ENCODE data around the gene ARHGAP10.

ARHGAP10 gene

DNA sequence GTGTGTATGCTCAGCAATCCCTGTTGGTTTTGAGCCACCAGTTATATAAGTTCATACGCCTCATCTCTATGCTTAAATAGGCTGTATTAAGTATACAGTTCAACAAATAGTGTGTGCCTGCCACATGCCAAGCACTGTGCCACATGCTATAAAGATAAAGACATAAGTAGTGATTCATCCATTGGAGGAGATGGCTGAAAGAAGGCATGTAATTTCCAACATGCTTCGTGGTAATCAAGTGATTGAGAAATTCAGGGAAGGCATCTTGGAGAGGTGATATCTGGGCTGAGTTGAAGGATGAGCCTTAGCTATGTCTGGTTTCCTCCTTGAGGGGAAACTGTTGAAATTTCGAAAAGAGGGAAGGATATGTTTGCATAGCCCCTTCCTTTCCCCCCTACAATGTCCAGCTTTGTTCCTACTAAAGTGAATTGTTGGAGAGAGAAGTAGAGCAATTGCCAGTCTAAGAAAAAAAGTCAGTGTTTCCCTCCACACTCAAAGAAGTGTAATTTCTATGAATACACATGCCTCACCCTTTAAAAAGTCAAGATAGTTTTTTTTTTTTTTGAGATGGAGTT, 96.5 kb downstream of the ARHGAP10 start:
- Histone ChIP-seq H3K4me1 (ENCODE audit: low read depth, poor library complexity, severe bottlenecking) (no peaks in the 10 kb centered on the region), H4K20me1 (ENCODE audit: insufficient read depth) (no peaks in the 10 kb centered on the region), H3K27ac (no peak overlapping the region), H3K27me3 (ENCODE audit: insufficient read depth, low read depth) (no peaks in the 10 kb centered on the region), H3K9ac (no peak overlapping the region), H3K4me3 (IDR thresholded peaks at IDR 0.05; ENCODE audit: insufficient read depth, low read depth, low read length) (no peak overlapping the region), H3K36me3 (ENCODE audit: insufficient read depth) (no peaks in the 10 kb centered on the region; the same call in 1 of the 2 replicates), H2AFZ (ENCODE audit: low read depth) (no peak overlapping the region), H3K79me2 (ENCODE audit: insufficient read depth, low read depth) (no peaks in the 10 kb centered on the region; the same call in 1 of the 2 replicates), H3K4me2 (no peak overlapping the region)
- TF ChIP-seq, protein P1, sequence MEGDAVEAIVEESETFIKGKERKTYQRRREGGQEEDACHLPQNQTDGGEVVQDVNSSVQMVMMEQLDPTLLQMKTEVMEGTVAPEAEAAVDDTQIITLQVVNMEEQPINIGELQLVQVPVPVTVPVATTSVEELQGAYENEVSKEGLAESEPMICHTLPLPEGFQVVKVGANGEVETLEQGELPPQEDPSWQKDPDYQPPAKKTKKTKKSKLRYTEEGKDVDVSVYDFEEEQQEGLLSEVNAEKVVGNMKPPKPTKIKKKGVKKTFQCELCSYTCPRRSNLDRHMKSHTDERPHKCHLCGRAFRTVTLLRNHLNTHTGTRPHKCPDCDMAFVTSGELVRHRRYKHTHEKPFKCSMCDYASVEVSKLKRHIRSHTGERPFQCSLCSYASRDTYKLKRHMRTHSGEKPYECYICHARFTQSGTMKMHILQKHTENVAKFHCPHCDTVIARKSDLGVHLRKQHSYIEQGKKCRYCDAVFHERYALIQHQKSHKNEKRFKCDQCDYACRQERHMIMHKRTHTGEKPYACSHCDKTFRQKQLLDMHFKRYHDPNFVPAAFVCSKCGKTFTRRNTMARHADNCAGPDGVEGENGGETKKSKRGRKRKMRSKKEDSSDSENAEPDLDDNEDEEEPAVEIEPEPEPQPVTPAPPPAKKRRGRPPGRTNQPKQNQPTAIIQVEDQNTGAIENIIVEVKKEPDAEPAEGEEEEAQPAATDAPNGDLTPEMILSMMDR (conservative IDR thresholded peaks at IDR 0.05; ENCODE audit: low read depth, low read length): no peak

DNA sequence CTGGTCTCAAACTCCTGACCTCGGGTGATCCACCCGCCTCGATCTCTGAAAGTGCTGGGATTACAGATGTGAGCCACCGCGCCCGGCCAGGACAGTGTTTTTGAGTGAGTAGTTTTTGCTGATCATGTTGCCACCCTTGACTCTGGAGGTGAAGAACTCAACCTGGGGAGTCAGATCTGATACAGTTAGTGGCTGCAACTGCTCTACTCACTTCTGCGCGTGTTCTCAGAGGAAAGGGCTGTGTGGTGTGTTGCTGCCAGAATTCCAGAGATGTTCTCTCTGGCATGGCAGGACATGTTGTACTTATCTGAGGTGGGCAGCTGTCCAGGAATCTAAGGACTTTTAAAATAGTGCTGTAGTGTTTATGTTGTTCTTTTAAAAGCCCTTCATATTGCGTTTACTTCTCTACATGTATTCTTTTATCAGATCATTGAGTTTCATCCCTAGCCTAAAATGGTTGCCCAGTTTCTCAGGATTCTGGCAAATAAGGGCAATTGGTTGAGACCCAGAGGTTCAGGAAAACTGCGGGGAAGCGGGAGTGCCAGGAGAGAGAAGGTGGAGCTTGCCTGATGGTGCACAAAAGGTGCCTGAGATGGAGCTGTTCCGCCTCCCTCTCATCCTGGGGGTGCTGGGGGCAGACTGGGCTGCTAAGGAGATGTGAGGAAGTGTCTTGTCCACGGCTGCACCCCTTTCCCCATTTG, 97.7 kb downstream of the ARHGAP10 start:
- Histone ChIP-seq H3K36me3 (ENCODE audit: insufficient read depth) (no peaks in the 10 kb centered on the region), H3K4me1 (ENCODE audit: low read depth, poor library complexity, severe bottlenecking) (no peaks in the 10 kb centered on the region), H4K20me1 (ENCODE audit: insufficient read depth) (no peaks in the 10 kb centered on the region), H3K9ac (no peak overlapping the region), H3K79me2 (ENCODE audit: insufficient read depth, low read depth) (no peaks in the 10 kb centered on the region; the same call in 1 of the 2 replicates), H3K27ac (no peak overlapping the region), H3K4me2 (no peak overlapping the region), H3K27me3 (ENCODE audit: insufficient read depth, low read depth) (no peaks in the 10 kb centered on the region), H3K4me3 (IDR thresholded peaks at IDR 0.05; ENCODE audit: insufficient read depth, low read depth, low read length) (no peak overlapping the region), H2AFZ (ENCODE audit: low read depth) (no peak overlapping the region)
- TF ChIP-seq, protein P1 (conservative IDR thresholded peaks at IDR 0.05; ENCODE audit: low read depth, low read length): no peak

DNA sequence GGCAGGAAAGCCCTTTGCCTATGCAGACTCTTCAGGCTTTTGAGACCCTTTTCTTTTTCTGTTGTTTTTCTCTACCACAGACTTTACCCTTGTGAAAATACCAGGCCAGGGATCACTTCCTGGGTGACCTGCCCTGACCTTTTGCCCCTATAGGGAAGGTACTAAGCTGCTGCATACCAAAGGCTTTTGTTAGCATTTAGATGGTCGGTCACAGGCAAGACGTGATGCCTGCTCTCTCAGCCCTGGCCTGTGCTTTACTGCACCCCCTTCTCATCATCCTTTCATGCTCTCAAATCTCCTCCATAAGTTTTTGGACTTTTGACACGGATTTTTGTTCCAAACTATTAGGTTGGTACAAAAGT, 98.2 kb downstream of the ARHGAP10 start:
- Histone ChIP-seq H3K27me3 (ENCODE audit: insufficient read depth, low read depth) (no peaks in the 10 kb centered on the region), H3K9ac (no peak overlapping the region), H3K36me3 (ENCODE audit: insufficient read depth) (no peaks in the 10 kb centered on the region), H3K27ac (no peak overlapping the region), H3K79me2 (ENCODE audit: insufficient read depth, low read depth) (no peaks in the 10 kb centered on the region; the same call in 1 of the 2 replicates), H3K4me3 (IDR thresholded peaks at IDR 0.05; ENCODE audit: insufficient read depth, low read depth, low read length) (no peak overlapping the region), H3K4me1 (ENCODE audit: low read depth, poor library complexity, severe bottlenecking) (no peaks in the 10 kb centered on the region), H2AFZ (ENCODE audit: low read depth) (no peak overlapping the region), H3K4me2 (no peak overlapping the region), H4K20me1 (ENCODE audit: insufficient read depth) (no peaks in the 10 kb centered on the region)
- TF ChIP-seq, protein P1 (conservative IDR thresholded peaks at IDR 0.05; ENCODE audit: low read depth, low read length): no peak

DNA sequence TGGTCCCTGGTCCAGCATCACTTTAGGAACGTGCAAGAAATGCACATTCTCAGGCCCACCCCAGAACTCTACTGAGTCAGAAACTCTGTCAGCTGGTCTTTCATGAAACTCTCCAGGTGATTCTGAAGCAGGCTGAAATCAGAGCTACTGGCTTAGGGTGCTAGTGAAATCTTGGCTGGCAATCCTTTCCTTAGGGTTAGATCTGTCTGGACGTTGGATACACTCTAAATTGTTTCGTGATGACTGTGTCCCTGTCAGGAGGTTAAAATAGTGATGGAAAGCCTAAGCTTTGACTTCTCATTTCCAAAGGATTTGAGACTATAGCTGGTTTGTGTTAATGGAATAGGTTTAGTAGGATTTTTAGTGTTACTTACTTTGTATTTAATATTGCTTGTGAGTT, 99.1 kb downstream of the ARHGAP10 start:
- Histone ChIP-seq H3K79me2 (ENCODE audit: insufficient read depth, low read depth) (no peaks in the 10 kb centered on the region; the same call in 1 of the 2 replicates), H3K27me3 (ENCODE audit: insufficient read depth, low read depth) (no peaks in the 10 kb centered on the region), H4K20me1 (ENCODE audit: insufficient read depth) (no peaks in the 10 kb centered on the region), H3K36me3 (ENCODE audit: insufficient read depth) (no peaks in the 10 kb centered on the region), H3K4me1 (ENCODE audit: low read depth, poor library complexity, severe bottlenecking) (no peaks in the 10 kb centered on the region), H3K27ac (no peak overlapping the region), H3K4me2 (no peak overlapping the region), H3K9ac (no peak overlapping the region), H3K4me3 (IDR thresholded peaks at IDR 0.05; ENCODE audit: insufficient read depth, low read depth, low read length) (no peak overlapping the region), H2AFZ (ENCODE audit: low read depth) (no peak overlapping the region)
- TF ChIP-seq, protein P1 (conservative IDR thresholded peaks at IDR 0.05; ENCODE audit: low read depth, low read length): no peak

All from KMS-11 (cell line).